KBM-7 (cell line): Measurements from ENCODE around the gene ENTPD2.

Source experiments
- DNase-seq: peaks from one replicate; pipeline ENCODE4 v3.0.0-alpha.2; 2015
- in situ Hi-C: fragments of 300-500 bp; cut with MboI; formaldehyde crosslinking; loops from 2 replicates; pipeline ENCODE4 v1.14.3; 2020; ENCODE audit warnings: low sequenced_read_pairs, low pct_unique_long_range_greater_than_20kb, mixed read lengths

ENTPD2 gene

GRCh38 chr9:137053944-137054931 is at the start of gene ENTPD2:
Gene ENTPD2, minus strand, starts transcription at chr9:137054061. Its CDS starts 64 bp downstream, at chr9:137053997.
- in situ Hi-C loops: no loop called here
- DNase-seq: no peak

GRCh38 chr9:137103206-137103999 is 49.5 kb upstream of the ENTPD2 start:
- no peak for DNase-seq
- in situ Hi-C loops: no loop called here

GRCh38 chr9:137099231-137099630 is 45.4 kb upstream of the ENTPD2 start:
- no peak for DNase-seq
- in situ Hi-C loops: no loop called here

- no peak for DNase-seq
- in situ Hi-C loops: no loop called here
Observed at GRCh38 chr9:137097761-137098462, 44.1 kb upstream of the ENTPD2 start.

GRCh38 chr9:137096785-137097546 is 43.1 kb upstream of the ENTPD2 start:
- in situ Hi-C loops: no loop called here
- DNase-seq: no peak

- no peak for DNase-seq
- in situ Hi-C loops: no loop called here
Observed at GRCh38 chr9:137095664-137096517, 42.0 kb upstream of the ENTPD2 start.

- no peak for DNase-seq
- in situ Hi-C loops: no loop called here
Observed at GRCh38 chr9:137089232-137089947, 35.5 kb upstream of the ENTPD2 start.

- in situ Hi-C loops: no loop called here
Observed at GRCh38 chr9:137088121-137088520, 34.3 kb upstream of the ENTPD2 start.

GRCh38 chr9:137087409-137087925 is 33.6 kb upstream of the ENTPD2 start:
- peak; percentile 67 for DNase-seq

More at GRCh38 chr9:137088121-137088520, 34.3 kb upstream of the ENTPD2 start:
- no peak for DNase-seq

GRCh38 chr9:137086531-137087408 is 32.9 kb upstream of the ENTPD2 start, which contains the start of gene MAN1B1:
Gene MAN1B1, plus strand, starts transcription at chr9:137086985. Its CDS starts 15 bp downstream, at chr9:137087000.
- in situ Hi-C loops: no loop called here
- DNase-seq: peak; percentile 100

More at GRCh38 chr9:137087409-137087925, 33.6 kb upstream of the ENTPD2 start:
- in situ Hi-C loops: no loop called here

- no peak for DNase-seq
- in situ Hi-C loops: no loop called here
Observed at GRCh38 chr9:137085920-137086530, 32.2 kb upstream of the ENTPD2 start.

- in situ Hi-C loops: no loop called here
- no peak for DNase-seq
Observed at GRCh38 chr9:137084526-137084925, 30.7 kb upstream of the ENTPD2 start.

GRCh38 chr9:137083394-137084004 is 29.6 kb upstream of the ENTPD2 start:
- DNase-seq: no peak
- in situ Hi-C loops: no loop called here

- in situ Hi-C loops: no loop called here
- no peak for DNase-seq
Observed at GRCh38 chr9:137082925-137083290, 29.0 kb upstream of the ENTPD2 start.

- in situ Hi-C loops: no loop called here
- DNase-seq: no peak
Observed at GRCh38 chr9:137082222-137082924, 28.5 kb upstream of the ENTPD2 start.
